Erythroblast (primary cell): Measurements from ENCODE around the gene CSNK1G2.

Experiments
- GATA1 ChIP-seq: IDR thresholded peaks from 2 replicates; pipeline ENCODE4 v1.6.1; 2011; ENCODE audit warnings: low read depth, mild to moderate bottlenecking, control low read depth, low read length, moderate library complexity
- POLR2A ChIP-seq: IDR thresholded peaks from 2 replicates; pipeline ENCODE4 v1.6.1; 2011; ENCODE audit warnings: mild to moderate bottlenecking, low read length

- TF ChIP-seq POLR2A (no peak), GATA1 (no peak)
These were observed 18.2 kb upstream of the CSNK1G2 start for GRCh38 chr19:1922803-1923202.
